ENCODE results near the gene ANTXR1.
"Not testable (repeated sequence)": the region's sequence is repeated elsewhere in the genome, so short reads cannot be mapped to it uniquely, and the experiment has no call there.

The ANTXR1 gene

GRCh38 chr2:69251943-69252342 lies 239.0 kb downstream of the ANTXR1 start:
- peaks cover 0 to 5% (median 0%) of the 10 kb centered on the region in 5 experiments for H3K9me3 ChIP-seq (ENCODE audit: control extremely low read depth in 1 of 5, control insufficient read depth in 4 of 5, insufficient read depth in 2 of 5, low read depth in 1 of 5, low read length in 4 of 5)
- no CpG with 5 or more reads among the region's 2 CpGs for WGBS (ENCODE audit: insufficient coverage)
- CTCF ChIA-PET, result no interaction called here
- no peak overlapping the region for H3K27ac ChIP-seq (ENCODE audit: insufficient read depth in 1 of 2, low read depth in 1 of 2, low read length in 2 of 2, poor library complexity in 1 of 2, severe bottlenecking in 2 of 2)
- no peaks in the 10 kb centered on the region for H3K4me1 ChIP-seq (ENCODE audit: control extremely low read depth in 1 of 4, control insufficient read depth in 4 of 4, insufficient read depth in 4 of 4, low read length in 3 of 4)
- peaks cover 0 to 4% (median 0%) of the 10 kb centered on the region in 5 experiments for H3K27me3 ChIP-seq (replicated peaks in 2 of 5; ENCODE audit: control insufficient read depth in 4 of 5, insufficient read depth in 5 of 5, low read length in 4 of 5)
- DNase-seq, result no peak
- H3K4me3 ChIP-seq (ENCODE audit: control insufficient read depth in 1 of 7, extremely low read depth in 1 of 7, insufficient read depth in 4 of 7, low read depth in 2 of 7, low read length in 6 of 7), result no peak overlapping the region
- POLR2A ChIA-PET, result no interaction called here
- H3K36me3 ChIP-seq (ENCODE audit: control insufficient read depth in 4 of 4, insufficient read depth in 4 of 4, low read length in 3 of 4), result no peaks in the 10 kb centered on the region

- CTCF ChIA-PET, result no interaction called here
- Histone ChIP-seq H3K27me3 (replicated peaks in 2 of 5; ENCODE audit: control insufficient read depth in 4 of 5, insufficient read depth in 5 of 5, low read length in 4 of 5) (peaks cover 0 to 4% (median 0%) of the 10 kb centered on the region in 5 experiments), H3K4me1 (ENCODE audit: control extremely low read depth in 1 of 4, control insufficient read depth in 4 of 4, insufficient read depth in 4 of 4, low read length in 3 of 4) (no peaks in the 10 kb centered on the region), H3K36me3 (ENCODE audit: control insufficient read depth in 4 of 4, insufficient read depth in 4 of 4, low read length in 3 of 4) (no peaks in the 10 kb centered on the region), H3K27ac (ENCODE audit: insufficient read depth in 1 of 2, low read depth in 1 of 2, low read length in 2 of 2, poor library complexity in 1 of 2, severe bottlenecking in 2 of 2) (no peak overlapping the region), H3K4me3 (ENCODE audit: control insufficient read depth in 1 of 7, extremely low read depth in 1 of 7, insufficient read depth in 4 of 7, low read depth in 2 of 7, low read length in 6 of 7) (no peak overlapping the region), H3K9me3 (ENCODE audit: control extremely low read depth in 1 of 5, control insufficient read depth in 4 of 5, insufficient read depth in 2 of 5, low read depth in 1 of 5, low read length in 4 of 5) (peaks cover 0 to 5% (median 0%) of the 10 kb centered on the region in 5 experiments)
- POLR2A ChIA-PET, result no interaction called here
- DNase-seq, result no peak
- WGBS (ENCODE audit: insufficient coverage), result 100% methylated on average over 1 of the region's 2 CpGs
These were observed 240.1 kb downstream of the ANTXR1 start for GRCh38 chr2:69253112-69253511.

GRCh38 chr2:69253611-69254301 lies 240.8 kb downstream of the ANTXR1 start:
- Histone ChIP-seq H3K27ac (ENCODE audit: insufficient read depth in 1 of 2, low read depth in 1 of 2, low read length in 2 of 2, poor library complexity in 1 of 2, severe bottlenecking in 2 of 2) (no peak overlapping the region), H3K36me3 (ENCODE audit: control insufficient read depth in 4 of 4, insufficient read depth in 4 of 4, low read length in 3 of 4) (no peaks in the 10 kb centered on the region), H3K9me3 (ENCODE audit: control extremely low read depth in 1 of 5, control insufficient read depth in 4 of 5, insufficient read depth in 2 of 5, low read depth in 1 of 5, low read length in 4 of 5) (peaks cover 0 to 5% (median 0%) of the 10 kb centered on the region in 5 experiments), H3K27me3 (replicated peaks in 2 of 5; ENCODE audit: control insufficient read depth in 4 of 5, insufficient read depth in 5 of 5, low read length in 4 of 5) (peaks cover 0 to 4% (median 0%) of the 10 kb centered on the region in 5 experiments), H3K4me3 (ENCODE audit: control insufficient read depth in 1 of 7, extremely low read depth in 1 of 7, insufficient read depth in 4 of 7, low read depth in 2 of 7, low read length in 6 of 7) (no peak overlapping the region), H3K4me1 (ENCODE audit: control extremely low read depth in 1 of 4, control insufficient read depth in 4 of 4, insufficient read depth in 4 of 4, low read length in 3 of 4) (no peaks in the 10 kb centered on the region)
- 92% methylated on average over 5 of the region's 8 CpGs for WGBS (ENCODE audit: insufficient coverage)
- ChIA-PET POLR2A (no interaction called here), CTCF (no interaction called here)
- no peak for DNase-seq

GRCh38 chr2:69255760-69256159 lies 242.8 kb downstream of the ANTXR1 start:
- Histone ChIP-seq H3K27ac (ENCODE audit: insufficient read depth in 1 of 2, low read depth in 1 of 2, low read length in 2 of 2, poor library complexity in 1 of 2, severe bottlenecking in 2 of 2) (no peak overlapping the region), H3K27me3 (replicated peaks in 2 of 5; ENCODE audit: control insufficient read depth in 4 of 5, insufficient read depth in 5 of 5, low read length in 4 of 5) (peaks cover 0 to 4% (median 0%) of the 10 kb centered on the region in 5 experiments), H3K4me1 (ENCODE audit: control extremely low read depth in 1 of 4, control insufficient read depth in 4 of 4, insufficient read depth in 4 of 4, low read length in 3 of 4) (no peaks in the 10 kb centered on the region), H3K4me3 (ENCODE audit: control insufficient read depth in 1 of 7, extremely low read depth in 1 of 7, insufficient read depth in 4 of 7, low read depth in 2 of 7, low read length in 6 of 7) (no peak overlapping the region), H3K36me3 (ENCODE audit: control insufficient read depth in 4 of 4, insufficient read depth in 4 of 4, low read length in 3 of 4) (no peaks in the 10 kb centered on the region), H3K9me3 (ENCODE audit: control extremely low read depth in 1 of 5, control insufficient read depth in 4 of 5, insufficient read depth in 2 of 5, low read depth in 1 of 5, low read length in 4 of 5) (peaks cover 0 to 12% (median 10%) of the 10 kb centered on the region in 5 experiments)
- POLR2A ChIA-PET, result no interaction called here
- 100% methylated on average over 3 of the region's 3 CpGs for WGBS (ENCODE audit: insufficient coverage)
- CTCF ChIA-PET, result interaction anchor here (0.7 to 1.7 kb wide), 2 partner anchors 15 to 984 kb away, joined by 3 to 5 read pairs; no protein-coding TSS in a partner anchor
- no peak for DNase-seq

- WGBS (ENCODE audit: insufficient coverage), result 94% methylated on average over 11 of the region's 12 CpGs
- peaks cover 3 to 44% (median 13%) of the 10 kb centered on the region in 5 experiments for H3K9me3 ChIP-seq (ENCODE audit: control extremely low read depth in 1 of 5, control insufficient read depth in 4 of 5, insufficient read depth in 2 of 5, low read depth in 1 of 5, low read length in 4 of 5)
- H3K27ac ChIP-seq (ENCODE audit: insufficient read depth in 1 of 2, low read depth in 1 of 2, low read length in 2 of 2, poor library complexity in 1 of 2, severe bottlenecking in 2 of 2); H3K4me3 ChIP-seq (ENCODE audit: control insufficient read depth in 1 of 7, extremely low read depth in 1 of 7, insufficient read depth in 4 of 7, low read depth in 2 of 7, low read length in 6 of 7); H3K4me1 ChIP-seq (ENCODE audit: control extremely low read depth in 1 of 4, control insufficient read depth in 4 of 4, insufficient read depth in 4 of 4, low read length in 3 of 4); POLR2A ChIA-PET; H3K36me3 ChIP-seq (ENCODE audit: control insufficient read depth in 4 of 4, insufficient read depth in 4 of 4, low read length in 3 of 4); CTCF ChIA-PET; H3K27me3 ChIP-seq (replicated peaks in 2 of 5; ENCODE audit: control insufficient read depth in 4 of 5, insufficient read depth in 5 of 5, low read length in 4 of 5): not testable (repeated sequence)
- DNase-seq, result peak in 2 of 3 donors; percentile 4 to 8
These were observed 247.1 kb downstream of the ANTXR1 start for GRCh38 chr2:69259994-69260591.

- POLR2A ChIA-PET, result no interaction called here
- CTCF ChIA-PET, result no interaction called here
- H3K36me3 ChIP-seq (ENCODE audit: control insufficient read depth in 4 of 4, insufficient read depth in 4 of 4, low read length in 3 of 4), result no peaks in the 10 kb centered on the region
- no peak for DNase-seq
- H3K27ac ChIP-seq (ENCODE audit: insufficient read depth in 1 of 2, low read depth in 1 of 2, low read length in 2 of 2, poor library complexity in 1 of 2, severe bottlenecking in 2 of 2), result no peak overlapping the region
- no peaks in the 10 kb centered on the region for H3K27me3 ChIP-seq (replicated peaks in 2 of 5; ENCODE audit: control insufficient read depth in 4 of 5, insufficient read depth in 5 of 5, low read length in 4 of 5)
- H3K4me3 ChIP-seq (ENCODE audit: control insufficient read depth in 1 of 7, extremely low read depth in 1 of 7, insufficient read depth in 4 of 7, low read depth in 2 of 7, low read length in 6 of 7), result no peak overlapping the region
- H3K9me3 ChIP-seq (ENCODE audit: control extremely low read depth in 1 of 5, control insufficient read depth in 4 of 5, insufficient read depth in 2 of 5, low read depth in 1 of 5, low read length in 4 of 5), result peaks cover 3 to 49% (median 13%) of the 10 kb centered on the region in 5 experiments
- no peaks in the 10 kb centered on the region for H3K4me1 ChIP-seq (ENCODE audit: control extremely low read depth in 1 of 4, control insufficient read depth in 4 of 4, insufficient read depth in 4 of 4, low read length in 3 of 4)
These were observed 247.7 kb downstream of the ANTXR1 start for GRCh38 chr2:69260666-69261065.

- DNase-seq, result no peak
- peaks cover 0 to 12% (median 0%) of the 10 kb centered on the region in 4 experiments for H3K4me1 ChIP-seq (ENCODE audit: control extremely low read depth in 1 of 4, control insufficient read depth in 4 of 4, insufficient read depth in 4 of 4, low read length in 3 of 4)
- peaks cover 0 to 2% (median 0%) of the 10 kb centered on the region in 5 experiments for H3K27me3 ChIP-seq (replicated peaks in 2 of 5; ENCODE audit: control insufficient read depth in 4 of 5, insufficient read depth in 5 of 5, low read length in 4 of 5)
- 100% methylated on average over 1 of the region's 4 CpGs for WGBS (ENCODE audit: insufficient coverage)
- ChIA-PET CTCF (no interaction called here), POLR2A (no interaction called here)
- H3K36me3 ChIP-seq (ENCODE audit: control insufficient read depth in 4 of 4, insufficient read depth in 4 of 4, low read length in 3 of 4), result no peaks in the 10 kb centered on the region
- H3K27ac ChIP-seq (ENCODE audit: insufficient read depth in 1 of 2, low read depth in 1 of 2, low read length in 2 of 2, poor library complexity in 1 of 2, severe bottlenecking in 2 of 2), result no peak overlapping the region
- H3K9me3 ChIP-seq (ENCODE audit: control extremely low read depth in 1 of 5, control insufficient read depth in 4 of 5, insufficient read depth in 2 of 5, low read depth in 1 of 5, low read length in 4 of 5), result peaks cover 0 to 11% (median 2%) of the 10 kb centered on the region in 5 experiments
- H3K4me3 ChIP-seq (ENCODE audit: control insufficient read depth in 1 of 7, extremely low read depth in 1 of 7, insufficient read depth in 4 of 7, low read depth in 2 of 7, low read length in 6 of 7), result no peak overlapping the region
These were observed 256.4 kb downstream of the ANTXR1 start for GRCh38 chr2:69269330-69269729.

Data from common myeloid progenitor, CD34-positive (primary cell).